ENCODE results near the gene CELF2.

The CELF2 gene

DNA sequence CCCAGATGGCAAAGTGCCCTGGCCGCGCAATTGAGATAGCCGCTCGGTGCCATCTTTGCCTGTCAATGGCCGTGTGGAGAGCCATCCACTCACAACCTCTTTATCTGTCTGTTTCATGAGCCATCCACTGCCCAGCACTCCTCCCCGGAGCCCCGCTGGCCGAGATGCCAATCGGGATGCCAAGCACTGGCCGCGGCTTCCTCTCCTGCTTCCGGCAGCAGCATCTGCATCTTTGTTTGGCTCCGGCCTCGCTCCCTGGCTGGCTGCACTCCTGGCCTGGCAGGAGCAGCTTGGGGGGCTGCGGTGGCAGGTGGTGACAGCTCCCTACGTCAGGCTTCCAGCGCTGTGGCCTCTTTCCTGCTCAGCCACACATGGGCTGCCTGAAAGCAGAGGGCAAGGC lies 362.1 kb downstream of the CELF2 start:
- H3K27me3 ChIP-seq (ENCODE audit: control insufficient read depth in 1 of 2, insufficient read depth in 2 of 2, low read length in 2 of 2) = no peaks in the 10 kb centered on the region
- no peaks in the 10 kb centered on the region for H3K36me3 ChIP-seq (ENCODE audit: insufficient read depth, low read length)
- no peak overlapping the region for H3K4me3 ChIP-seq (ENCODE audit: low read depth in 1 of 2, low read length in 2 of 2)
- no peak overlapping the region for H3K27ac ChIP-seq (ENCODE audit: low read depth, low read length)
- H3K9me3 ChIP-seq (ENCODE audit: low read length) = no peaks in the 10 kb centered on the region
- H3K4me1 ChIP-seq (ENCODE audit: insufficient read depth, low read length) = no peaks in the 10 kb centered on the region
- H3K9ac ChIP-seq (ENCODE audit: low read length) = no peak overlapping the region

DNA sequence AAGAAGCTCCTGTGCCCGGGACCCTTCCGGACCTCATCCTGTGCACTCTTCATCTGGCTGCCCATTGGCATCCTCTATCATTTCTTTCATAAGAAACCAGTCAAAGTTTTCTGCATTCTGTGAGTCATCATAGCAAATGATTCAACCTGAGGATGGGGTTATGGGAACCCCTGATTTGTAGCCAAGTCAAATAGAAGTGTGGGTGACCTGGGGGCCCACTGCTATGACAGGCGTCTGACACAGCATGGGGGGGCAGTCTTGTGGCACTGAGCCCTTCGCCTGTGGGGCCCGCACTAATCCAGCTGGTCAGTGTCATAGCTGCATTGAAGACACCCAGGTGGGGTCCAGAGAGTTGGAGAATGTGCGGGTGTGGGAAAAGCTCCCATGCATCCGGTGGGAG lies 363.4 kb downstream of the CELF2 start:
- no peaks in the 10 kb centered on the region for H3K27me3 ChIP-seq (ENCODE audit: control insufficient read depth in 1 of 2, insufficient read depth in 2 of 2, low read length in 2 of 2)
- no peaks in the 10 kb centered on the region for H3K36me3 ChIP-seq (ENCODE audit: insufficient read depth, low read length)
- H3K4me1 ChIP-seq (ENCODE audit: insufficient read depth, low read length) = no peaks in the 10 kb centered on the region
- H3K27ac ChIP-seq (ENCODE audit: low read depth, low read length) = no peak overlapping the region
- no peaks in the 10 kb centered on the region for H3K9me3 ChIP-seq (ENCODE audit: low read length)
- no peak overlapping the region for H3K9ac ChIP-seq (ENCODE audit: low read length)
- no peak overlapping the region for H3K4me3 ChIP-seq (ENCODE audit: low read depth in 1 of 2, low read length in 2 of 2)

DNA sequence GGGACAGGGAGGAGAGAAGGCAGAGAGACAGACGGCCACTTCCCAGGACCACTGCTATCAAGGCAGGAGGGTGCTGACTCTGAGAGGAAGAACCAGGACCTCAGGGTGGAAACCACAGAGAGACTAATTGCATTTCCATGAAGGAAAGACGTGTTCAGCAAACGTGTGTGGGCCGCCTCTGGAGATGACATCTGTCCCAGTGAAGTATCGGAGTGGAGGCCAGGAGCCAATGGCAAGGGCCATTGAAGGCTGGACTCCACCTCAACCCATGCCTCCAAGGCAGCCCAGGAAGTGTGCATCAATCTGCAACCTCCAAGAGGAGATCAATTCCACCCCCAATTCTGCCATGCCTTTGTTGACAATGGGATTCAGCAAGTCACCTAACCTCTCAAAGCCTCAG lies 363.8 kb downstream of the CELF2 start:
- Histone ChIP-seq H3K9me3 (ENCODE audit: low read length) (no peaks in the 10 kb centered on the region), H3K9ac (ENCODE audit: low read length) (no peak overlapping the region), H3K27ac (ENCODE audit: low read depth, low read length) (no peak overlapping the region), H3K36me3 (ENCODE audit: insufficient read depth, low read length) (no peaks in the 10 kb centered on the region), H3K4me3 (ENCODE audit: low read depth in 1 of 2, low read length in 2 of 2) (no peak overlapping the region), H3K4me1 (ENCODE audit: insufficient read depth, low read length) (no peaks in the 10 kb centered on the region), H3K27me3 (ENCODE audit: control insufficient read depth in 1 of 2, insufficient read depth in 2 of 2, low read length in 2 of 2) (no peaks in the 10 kb centered on the region)

DNA sequence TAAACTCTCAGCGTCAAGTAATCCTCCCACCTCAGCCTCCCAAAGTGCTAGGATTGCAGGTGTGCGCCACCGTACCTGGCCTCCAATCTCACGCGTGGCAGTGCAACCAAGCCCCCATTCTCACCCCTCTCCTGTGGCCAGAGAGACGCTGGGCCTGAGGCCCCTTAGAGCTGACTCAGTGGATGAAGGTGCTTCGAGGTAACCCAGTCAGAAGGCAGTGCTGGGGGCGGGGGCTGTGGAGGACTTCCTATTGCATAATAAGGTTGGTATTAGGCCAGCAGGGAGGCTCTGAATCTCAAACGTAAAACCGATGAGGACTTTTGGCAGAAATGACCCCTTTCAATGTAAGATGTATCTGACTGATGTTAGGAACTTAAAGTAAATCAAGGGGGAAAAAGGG lies 364.5 kb downstream of the CELF2 start:
- H3K4me3 ChIP-seq (ENCODE audit: low read depth in 1 of 2, low read length in 2 of 2) = no peak overlapping the region
- H3K9ac ChIP-seq (ENCODE audit: low read length) = no peak overlapping the region
- no peaks in the 10 kb centered on the region for H3K27me3 ChIP-seq (ENCODE audit: control insufficient read depth in 1 of 2, insufficient read depth in 2 of 2, low read length in 2 of 2)
- H3K36me3 ChIP-seq (ENCODE audit: insufficient read depth, low read length) = no peaks in the 10 kb centered on the region
- no peak overlapping the region for H3K27ac ChIP-seq (ENCODE audit: low read depth, low read length)
- no peaks in the 10 kb centered on the region for H3K9me3 ChIP-seq (ENCODE audit: low read length)
- H3K4me1 ChIP-seq (ENCODE audit: insufficient read depth, low read length) = no peaks in the 10 kb centered on the region

- Histone ChIP-seq H3K9me3 (ENCODE audit: low read length) (no peaks in the 10 kb centered on the region), H3K9ac (ENCODE audit: low read length) (no peak overlapping the region), H3K4me1 (ENCODE audit: insufficient read depth, low read length) (no peaks in the 10 kb centered on the region), H3K36me3 (ENCODE audit: insufficient read depth, low read length) (no peaks in the 10 kb centered on the region), H3K27me3 (ENCODE audit: control insufficient read depth in 1 of 2, insufficient read depth in 2 of 2, low read length in 2 of 2) (no peaks in the 10 kb centered on the region), H3K4me3 (ENCODE audit: low read depth in 1 of 2, low read length in 2 of 2) (no peak overlapping the region), H3K27ac (ENCODE audit: low read depth, low read length) (no peak overlapping the region)
These were observed 368.4 kb downstream of the CELF2 start for GRCh38 chr10:11386044-11386443.
